Stimulated activated memory B cell treated with anti-CD40 and anti-IgM and Interleukin-4, amounts not matched to agents 10 μg/mL and 1 μg/mL and 100 μg/mL, for 72 hours (primary cell): ENCODE results near the gene ACP4.

Experiments used
- ATAC-seq: fragments of 150-1000 bp; cut with Tn5 transposase; 2 replicates; pipeline ENCODE4 v1.10.0; 2021
- H3K27ac Mint-ChIP-seq: one replicate; pipeline ENCODE4 v1.8.0; 2022; ENCODE audit warnings: mild to moderate bottlenecking, mixed read lengths
- H3K27me3 Mint-ChIP-seq: one replicate; pipeline ENCODE4 v1.8.0; 2022; ENCODE audit warnings: mixed read lengths
- H3K36me3 Mint-ChIP-seq: one replicate; pipeline ENCODE4 v1.8.0; 2022; ENCODE audit warnings: mixed read lengths
- H3K4me1 Mint-ChIP-seq: one replicate; pipeline ENCODE4 v1.8.0; 2022; ENCODE audit warnings: mixed read lengths
- H3K4me3 Mint-ChIP-seq: one replicate; pipeline ENCODE4 v1.8.0; 2022; ENCODE audit warnings: mild to moderate bottlenecking, moderate library complexity, mixed read lengths
- H3K9me3 Mint-ChIP-seq: one replicate; pipeline ENCODE4 v1.8.0; 2022; ENCODE audit warnings: mixed read lengths

The ACP4 gene

DNA sequence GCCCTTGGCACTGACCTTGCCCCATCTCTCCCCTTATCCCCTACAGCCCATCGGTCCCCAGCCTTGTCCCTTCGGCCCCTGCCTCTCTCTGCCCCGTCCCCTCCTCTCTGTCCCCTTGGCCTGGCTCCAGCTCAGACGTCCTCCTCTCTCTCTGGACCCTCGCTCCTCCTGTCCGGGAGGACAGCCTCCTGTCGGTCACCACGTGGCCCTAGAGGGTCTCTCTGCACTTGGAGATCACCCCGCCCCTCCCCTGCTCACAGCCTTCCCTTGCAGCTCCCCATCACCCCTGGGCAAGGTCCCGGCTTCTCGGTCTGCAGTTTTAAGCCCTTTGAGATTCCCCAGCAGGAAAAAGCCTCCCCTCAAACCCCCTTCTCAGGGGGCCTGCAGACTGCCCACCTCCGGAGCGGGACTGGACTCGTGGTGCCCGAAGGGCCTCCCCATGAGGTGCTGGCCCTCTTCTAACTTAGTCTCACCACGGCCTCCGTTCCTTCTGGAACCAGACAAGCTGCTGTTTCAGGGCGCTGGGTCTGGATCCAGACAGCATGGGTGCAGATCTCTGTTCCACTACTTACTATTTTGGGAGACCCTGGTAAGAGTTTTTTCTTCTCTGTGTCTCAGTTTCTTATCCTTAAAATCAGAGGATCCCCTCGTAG is 46.5 kb downstream of the ACP4 start:
- peak overlapping the region; percentile 76 for H3K27ac Mint-ChIP-seq

GRCh38 chr19:50837300-50837699 is 47.1 kb downstream of the ACP4 start:
- Mint-ChIP-seq H3K27ac (no peak overlapping the region), H3K4me1 (peaks cover 23% of the 10 kb centered on the region), H3K9me3 (peaks cover 9% of the 10 kb centered on the region), H3K4me3 (no peak overlapping the region), H3K27me3 (peaks cover 27% of the 10 kb centered on the region), H3K36me3 (no peaks in the 10 kb centered on the region)
- ATAC-seq = no peak

More for the DNA sequence above, 46.5 kb downstream of the ACP4 start:
- Mint-ChIP-seq H3K4me1 (peaks cover 23% of the 10 kb centered on the region), H3K27me3 (peaks cover 33% of the 10 kb centered on the region), H3K36me3 (no peaks in the 10 kb centered on the region), H3K9me3 (peaks cover 7% of the 10 kb centered on the region), H3K4me3 (peak overlapping the region; percentile 84)
- ATAC-seq = no peak

GRCh38 chr19:50838239-50838638 is 48.0 kb downstream of the ACP4 start:
- H3K4me1 Mint-ChIP-seq = peaks cover 23% of the 10 kb centered on the region
- no peak overlapping the region for H3K4me3 Mint-ChIP-seq
- ATAC-seq = no peak
- H3K36me3 Mint-ChIP-seq = peaks cover 2% of the 10 kb centered on the region
- peak overlapping the region; percentile 66 for H3K27ac Mint-ChIP-seq
- H3K9me3 Mint-ChIP-seq = peaks cover 10% of the 10 kb centered on the region
- peaks cover 18% of the 10 kb centered on the region for H3K27me3 Mint-ChIP-seq

DNA sequence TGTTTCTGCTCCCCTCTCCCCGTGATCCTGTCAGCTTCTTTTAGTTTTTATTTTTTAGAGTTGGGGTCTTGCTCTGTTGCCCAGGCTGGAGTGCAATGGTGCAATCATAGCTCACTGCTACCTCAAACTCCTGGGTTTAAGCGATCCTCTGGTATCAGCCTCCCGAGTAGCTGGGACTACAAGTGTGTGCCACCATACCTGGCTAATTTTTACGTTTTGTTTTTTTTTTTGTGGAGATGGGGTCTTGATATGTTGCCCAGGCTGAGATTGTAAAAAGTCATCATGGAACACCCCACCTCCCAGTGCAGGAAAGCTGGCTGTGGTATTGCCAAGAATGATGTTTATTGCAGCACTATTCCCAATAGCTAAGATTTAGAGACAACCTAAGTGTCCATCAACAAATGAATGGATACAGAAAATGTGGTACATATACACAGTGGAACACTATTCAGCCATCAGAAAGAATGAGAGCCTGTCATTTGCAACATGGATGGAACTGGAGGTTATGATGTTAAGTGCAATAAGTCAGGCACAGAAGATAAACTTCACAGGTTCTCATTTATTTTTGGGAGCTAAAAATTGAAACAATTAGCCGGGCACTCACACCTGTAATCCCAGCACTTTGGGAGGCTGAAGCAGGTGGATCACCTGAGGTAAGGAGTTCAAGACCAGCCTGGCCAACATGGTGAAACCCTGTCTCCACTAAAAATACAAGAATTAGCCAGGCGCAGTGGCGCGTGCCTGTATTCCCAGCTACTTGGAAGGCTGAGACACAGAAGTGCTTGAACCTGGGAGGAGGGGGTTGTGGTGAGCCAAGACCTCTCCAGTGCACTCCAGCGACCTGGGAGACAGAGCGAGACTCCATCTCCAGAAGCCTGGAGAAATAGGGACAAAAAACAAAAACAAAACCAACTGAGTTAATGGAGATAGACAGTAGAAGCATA is 49.8 kb downstream of the ACP4 start:
- peaks cover 5% of the 10 kb centered on the region for H3K36me3 Mint-ChIP-seq
- peaks cover 31% of the 10 kb centered on the region for H3K27me3 Mint-ChIP-seq
- H3K4me3 Mint-ChIP-seq = no peak overlapping the region
- H3K27ac Mint-ChIP-seq = no peak overlapping the region
- H3K9me3 Mint-ChIP-seq = peaks cover 22% of the 10 kb centered on the region
- peaks cover 23% of the 10 kb centered on the region for H3K4me1 Mint-ChIP-seq
- ATAC-seq = no peak

DNA sequence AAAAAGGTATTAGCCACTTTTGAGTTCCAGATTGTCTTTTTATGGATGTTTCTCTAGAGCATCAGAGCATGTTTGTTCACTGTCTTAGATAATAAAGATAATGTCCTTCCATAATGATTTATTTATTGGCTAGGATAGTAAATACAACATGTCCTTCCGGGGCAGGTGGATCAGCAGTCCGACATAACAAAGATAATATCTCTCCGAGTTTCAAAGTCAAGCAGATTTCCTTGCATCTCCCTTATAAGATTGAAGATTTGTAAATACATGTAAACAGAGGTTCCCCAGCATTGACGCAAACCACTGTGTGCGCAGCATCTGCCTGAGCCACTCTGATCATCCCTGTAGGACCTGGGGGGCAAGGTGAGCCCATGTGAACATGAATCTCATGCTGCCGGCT is 51.9 kb downstream of the ACP4 start:
- Mint-ChIP-seq H3K27ac (no peak overlapping the region), H3K27me3 (peaks cover 26% of the 10 kb centered on the region), H3K9me3 (peaks cover 28% of the 10 kb centered on the region), H3K4me1 (peaks cover 3% of the 10 kb centered on the region), H3K4me3 (no peak overlapping the region), H3K36me3 (peaks cover 5% of the 10 kb centered on the region)
- ATAC-seq = no peak

DNA sequence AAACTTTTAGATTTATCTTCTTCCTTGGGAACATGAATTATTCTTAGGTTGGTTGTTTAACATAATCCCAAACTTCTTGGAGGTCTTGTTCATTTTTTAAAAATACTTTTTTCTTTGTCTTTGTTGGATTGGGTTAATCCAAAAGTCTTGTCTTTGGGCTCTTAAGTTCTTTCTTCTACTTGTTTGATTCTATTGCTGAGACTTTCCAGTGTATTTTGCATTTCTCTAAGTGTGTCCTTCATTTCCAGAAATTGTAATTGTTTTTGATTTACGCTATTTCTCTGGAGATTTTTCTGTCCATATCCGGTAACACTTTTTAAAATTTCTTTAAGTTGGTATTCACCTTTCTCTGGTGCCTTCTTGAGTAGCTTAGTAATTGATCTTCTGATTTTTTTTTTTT is 53.0 kb downstream of the ACP4 start:
- H3K9me3 Mint-ChIP-seq = peaks cover 28% of the 10 kb centered on the region
- H3K36me3 Mint-ChIP-seq = peaks cover 5% of the 10 kb centered on the region
- H3K4me1 Mint-ChIP-seq = no peaks in the 10 kb centered on the region
- ATAC-seq = no peak
- H3K4me3 Mint-ChIP-seq = no peak overlapping the region
- no peak overlapping the region for H3K27ac Mint-ChIP-seq
- H3K27me3 Mint-ChIP-seq = peaks cover 22% of the 10 kb centered on the region

GRCh38 chr19:50843701-50844221 is 53.5 kb downstream of the ACP4 start:
- Mint-ChIP-seq H3K27ac (no peak overlapping the region), H3K4me1 (no peaks in the 10 kb centered on the region), H3K4me3 (no peak overlapping the region), H3K27me3 (peaks cover 22% of the 10 kb centered on the region), H3K36me3 (peaks cover 5% of the 10 kb centered on the region), H3K9me3 (peaks cover 28% of the 10 kb centered on the region)
- no peak for ATAC-seq

- Mint-ChIP-seq H3K9me3 (peaks cover 28% of the 10 kb centered on the region), H3K27ac (no peak overlapping the region), H3K36me3 (peaks cover 5% of the 10 kb centered on the region), H3K4me1 (no peaks in the 10 kb centered on the region), H3K4me3 (no peak overlapping the region), H3K27me3 (peaks cover 22% of the 10 kb centered on the region)
- ATAC-seq = no peak
Observed at GRCh38 chr19:50844296-50844935, 54.2 kb downstream of the ACP4 start.
